NT2/D1 (cell line): ENCODE results near the gene PDGFD.

Source experiments
- SUZ12 ChIP-seq: IDR thresholded peaks from 2 replicates; pipeline ENCODE4 v1.6.1; 2011; ENCODE audit not compliant: insufficient read length, insufficient read depth; ENCODE audit errors: extremely low read depth
- YY1 ChIP-seq: IDR thresholded peaks from 2 replicates; pipeline ENCODE4 v1.6.1; 2011; ENCODE audit not compliant: insufficient read length, insufficient read depth

- TF ChIP-seq SUZ12, result no peak
- no peak for TF ChIP-seq YY1
Measured at GRCh38 chr11:103994518-103994917, 169.4 kb downstream of the PDGFD start.
